Measurements from ENCODE around the gene FAM53B. TPM values are rescaled to one million over a fixed set of nuclear protein-coding genes. Genes with fewer than 3 reads are reported as not detected.

Gene FAM53B
- total RNA-seq, 3 donors from 2014 or later = 12.9 to 19.2 (median 18.2) TPM

DNA sequence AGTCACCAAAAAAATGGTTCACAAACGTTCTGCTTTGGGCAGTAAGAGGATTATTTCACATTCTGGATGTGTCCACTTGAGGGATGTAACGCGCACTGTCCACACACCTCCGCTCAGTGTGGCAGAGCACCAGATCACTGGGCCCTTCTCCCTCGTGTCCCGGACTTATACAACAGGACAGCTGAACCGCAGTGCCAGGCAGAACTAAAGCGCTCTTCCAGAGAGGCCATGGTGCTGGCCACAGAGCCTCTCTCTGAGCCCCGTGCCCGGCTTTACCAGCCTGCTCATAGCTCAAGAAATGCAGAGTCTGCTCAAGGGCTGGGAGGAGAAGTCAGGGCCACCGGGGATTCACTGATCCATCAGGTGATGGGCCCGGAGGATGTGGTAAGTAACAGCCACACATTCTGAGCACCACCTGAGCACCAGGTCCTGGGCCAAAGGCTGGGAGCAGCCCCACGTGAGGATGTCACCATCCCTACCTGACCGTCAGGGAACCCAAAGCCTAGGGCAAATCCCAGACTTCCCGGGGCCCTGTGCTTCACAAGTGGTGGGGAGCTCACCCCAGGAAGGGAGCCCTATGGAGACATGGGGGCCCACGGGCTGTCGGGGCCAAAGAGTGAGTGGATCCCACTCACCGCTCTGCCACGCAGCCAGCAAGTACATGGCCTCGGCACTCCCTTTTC, 74.9 kb downstream of the FAM53B start:
- no peak for ATAC-seq
- no peak for DNase-seq
- no peaks in the 10 kb centered on the region for H3K9me3 Mint-ChIP-seq
- peaks cover 74% of the 10 kb centered on the region for H3K4me1 Mint-ChIP-seq (ENCODE audit: low read depth)
- H3K4me3 Mint-ChIP-seq = no peak overlapping the region
- H3K27me3 Mint-ChIP-seq (ENCODE audit: low read depth) = no peaks in the 10 kb centered on the region
- peaks cover 5% of the 10 kb centered on the region for H3K36me3 Mint-ChIP-seq (ENCODE audit: insufficient read depth)

DNA sequence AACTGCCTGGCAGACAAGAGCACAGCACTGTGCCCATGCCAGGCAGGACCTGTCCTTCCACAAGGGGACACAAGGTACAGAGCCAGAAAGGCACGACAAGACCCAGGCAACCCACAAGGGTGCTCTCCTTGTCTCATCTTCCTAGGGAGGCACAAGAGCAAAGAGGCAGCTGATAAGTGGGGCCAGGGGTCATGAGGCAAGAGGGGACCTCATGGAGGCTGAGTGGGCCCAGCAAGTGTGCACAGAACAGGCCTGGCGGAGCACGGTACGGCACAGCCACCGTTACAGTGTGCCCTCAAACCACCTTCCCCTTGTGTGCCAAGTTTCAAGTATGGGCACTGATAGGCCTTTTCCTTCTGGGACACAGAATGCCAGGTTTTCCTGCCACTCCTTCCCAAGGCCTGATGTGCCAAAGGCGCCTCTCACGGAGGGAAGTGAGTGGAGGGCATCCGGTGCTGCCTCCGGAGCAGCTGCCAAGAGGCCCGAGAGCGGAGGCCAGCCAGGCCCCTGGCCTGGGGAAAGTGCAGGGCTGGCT, 75.6 kb downstream of the FAM53B start:
- Mint-ChIP-seq H3K4me1 (ENCODE audit: low read depth) (peaks cover 68% of the 10 kb centered on the region), H3K27me3 (ENCODE audit: low read depth) (no peaks in the 10 kb centered on the region)
- no peak for DNase-seq

DNA sequence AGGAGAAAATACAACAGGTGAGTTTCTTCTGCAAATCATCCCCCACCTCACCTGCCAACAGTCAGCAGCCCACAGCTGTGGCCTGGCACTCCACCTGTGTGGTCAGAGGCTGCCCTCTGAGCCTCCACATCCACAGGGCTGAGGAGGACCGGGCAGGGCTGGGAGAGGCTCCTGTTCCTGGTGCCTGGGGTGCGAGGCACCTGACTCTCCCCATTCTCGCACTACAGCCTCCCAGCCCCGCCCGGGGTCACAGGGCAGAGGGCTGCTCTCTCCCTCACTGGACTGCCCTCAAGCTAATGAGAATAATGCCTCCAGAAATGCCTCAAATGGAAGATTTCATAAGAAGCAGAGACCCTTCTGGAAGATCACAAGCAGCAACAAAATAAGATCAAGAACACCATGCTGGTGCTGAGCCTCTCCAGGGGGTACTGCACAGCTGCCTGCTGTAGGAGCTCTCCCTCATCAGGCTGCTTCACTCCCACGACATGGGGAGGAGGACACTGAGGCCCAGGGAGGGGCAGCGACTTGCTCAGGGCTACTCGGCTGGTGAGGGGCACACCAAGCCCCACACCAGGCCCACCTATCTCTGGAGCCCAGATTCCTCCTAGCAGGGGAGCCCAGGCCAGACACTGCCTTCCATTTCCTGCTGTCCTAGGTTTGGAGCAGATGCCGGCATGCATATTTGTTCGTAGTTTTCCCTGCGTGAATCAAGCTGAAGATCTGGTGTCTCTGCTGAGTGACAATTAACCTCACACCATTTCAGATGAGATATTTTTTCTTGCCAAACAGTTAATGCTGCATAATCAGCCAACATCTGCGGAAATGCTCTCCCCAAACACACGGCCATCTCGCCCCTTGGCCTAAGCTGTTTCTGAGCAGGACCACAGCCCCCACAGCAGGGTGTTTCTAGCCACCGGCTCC, 76.5 kb downstream of the FAM53B start:
- DNase-seq = no peak
- Mint-ChIP-seq H3K4me1 (ENCODE audit: low read depth) (peaks cover 59% of the 10 kb centered on the region), H3K27me3 (ENCODE audit: low read depth) (no peaks in the 10 kb centered on the region)

More for the DNA sequence above, 75.6 kb downstream of the FAM53B start:
- ATAC-seq = no peak
- Mint-ChIP-seq H3K36me3 (ENCODE audit: insufficient read depth) (peaks cover 5% of the 10 kb centered on the region), H3K4me3 (no peak overlapping the region), H3K9me3 (no peaks in the 10 kb centered on the region)

DNA sequence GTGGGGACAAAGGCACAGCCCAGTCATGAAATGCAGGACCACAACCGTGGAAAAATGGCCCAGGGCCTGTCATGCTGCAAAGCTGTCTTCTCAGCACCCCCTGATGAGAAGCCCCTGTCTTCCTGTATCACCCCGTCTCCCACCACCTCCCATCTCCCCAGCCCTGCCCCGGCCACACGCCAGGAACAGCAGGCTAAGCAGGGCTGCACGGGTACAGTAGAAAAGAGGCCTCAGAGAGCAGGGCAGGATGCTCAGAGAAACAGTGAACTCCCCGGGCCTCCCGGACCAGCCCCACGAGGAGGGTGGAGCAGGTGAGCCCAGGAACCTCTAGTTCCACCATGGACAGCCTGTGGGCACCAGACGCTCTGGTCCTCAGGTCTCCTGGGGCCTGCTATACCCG, 77.7 kb downstream of the FAM53B start:
- H3K9me3 Mint-ChIP-seq = no peaks in the 10 kb centered on the region
- H3K4me3 Mint-ChIP-seq = no peak overlapping the region
- H3K36me3 Mint-ChIP-seq (ENCODE audit: insufficient read depth) = peaks cover 5% of the 10 kb centered on the region
- DNase-seq = no peak
- H3K27me3 Mint-ChIP-seq (ENCODE audit: low read depth) = no peaks in the 10 kb centered on the region
- peaks cover 54% of the 10 kb centered on the region for H3K4me1 Mint-ChIP-seq (ENCODE audit: low read depth)
- no peak for ATAC-seq

More for the DNA sequence above, 76.5 kb downstream of the FAM53B start:
- H3K36me3 Mint-ChIP-seq (ENCODE audit: insufficient read depth) = peaks cover 5% of the 10 kb centered on the region
- H3K4me3 Mint-ChIP-seq = no peak overlapping the region
- no peaks in the 10 kb centered on the region for H3K9me3 Mint-ChIP-seq
- no peak for ATAC-seq

DNA sequence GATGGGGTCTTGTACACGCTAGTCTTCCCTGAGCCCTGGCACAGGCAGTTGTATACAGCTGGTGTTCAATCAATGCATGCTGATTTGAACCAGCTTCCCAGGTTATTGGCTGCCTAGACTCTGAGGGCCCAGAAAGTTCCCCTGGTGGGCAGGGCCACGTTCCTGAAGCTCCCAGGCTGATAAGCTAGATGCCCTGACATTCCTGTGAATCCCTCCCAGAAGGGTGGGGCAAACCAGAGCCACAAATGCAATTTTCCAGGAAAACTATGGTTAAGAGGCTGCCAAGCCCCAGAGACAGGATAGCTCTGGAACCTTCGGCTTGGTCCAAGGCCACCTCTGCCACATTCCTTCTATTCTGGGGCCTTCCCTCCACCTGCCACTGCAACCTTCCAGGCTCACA, 78.2 kb downstream of the FAM53B start:
- DNase-seq (no peak), ATAC-seq (no peak)
- peaks cover 54% of the 10 kb centered on the region for H3K4me1 Mint-ChIP-seq (ENCODE audit: low read depth)
- H3K27me3 Mint-ChIP-seq (ENCODE audit: low read depth) = no peaks in the 10 kb centered on the region
- H3K9me3 Mint-ChIP-seq = no peaks in the 10 kb centered on the region
- H3K4me3 Mint-ChIP-seq = no peak overlapping the region
- peaks cover 7% of the 10 kb centered on the region for H3K36me3 Mint-ChIP-seq (ENCODE audit: insufficient read depth)

DNA sequence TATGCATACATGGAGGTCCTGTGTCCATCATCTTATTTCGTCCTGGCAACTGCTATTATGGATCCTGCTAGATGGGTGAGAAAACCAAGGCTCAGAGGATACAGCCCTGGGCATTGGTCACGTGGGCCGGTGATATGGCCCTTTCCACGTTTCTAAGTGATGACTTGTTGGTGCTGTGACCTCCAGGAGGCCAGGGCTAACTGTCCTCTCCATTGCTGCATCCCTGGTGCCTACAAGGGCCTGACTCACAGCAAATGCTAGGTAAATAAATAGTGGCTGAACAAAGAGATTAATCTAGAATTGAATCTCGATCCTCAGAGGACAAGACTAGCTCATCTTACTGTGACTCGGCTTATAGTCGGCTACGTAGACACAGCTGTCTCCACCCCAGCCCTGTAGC, 78.6 kb downstream of the FAM53B start:
- Mint-ChIP-seq H3K36me3 (ENCODE audit: insufficient read depth) (peaks cover 8% of the 10 kb centered on the region), H3K4me3 (no peak overlapping the region), H3K27me3 (ENCODE audit: low read depth) (no peaks in the 10 kb centered on the region), H3K9me3 (no peaks in the 10 kb centered on the region), H3K4me1 (ENCODE audit: low read depth) (peaks cover 51% of the 10 kb centered on the region)
- DNase-seq (no peak), ATAC-seq (no peak)

DNA sequence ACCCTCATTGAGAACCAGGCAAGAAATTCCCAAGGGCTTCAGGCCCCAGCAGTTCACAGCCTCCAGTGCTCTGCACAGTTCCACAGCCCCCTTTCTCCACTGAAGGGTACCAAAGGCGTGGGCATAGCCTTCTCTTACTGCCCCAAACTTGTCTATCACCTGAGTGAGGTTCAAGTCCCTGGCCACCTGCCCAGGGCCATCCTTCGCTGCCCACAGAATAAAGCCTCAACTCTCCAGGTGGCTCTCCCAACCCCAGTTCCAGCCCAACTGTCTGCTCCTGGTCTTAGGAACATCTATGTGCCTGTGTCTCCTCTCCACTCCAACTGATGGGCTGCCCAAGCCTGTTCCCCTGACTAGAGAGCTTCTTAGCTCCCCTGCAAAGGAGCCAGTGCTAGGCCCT, 79.1 kb downstream of the FAM53B start:
- Mint-ChIP-seq H3K9me3 (no peaks in the 10 kb centered on the region), H3K36me3 (ENCODE audit: insufficient read depth) (peaks cover 10% of the 10 kb centered on the region), H3K4me1 (ENCODE audit: low read depth) (peaks cover 51% of the 10 kb centered on the region), H3K4me3 (no peak overlapping the region), H3K27me3 (ENCODE audit: low read depth) (no peaks in the 10 kb centered on the region)
- ATAC-seq = no peak
- no peak for DNase-seq

DNA sequence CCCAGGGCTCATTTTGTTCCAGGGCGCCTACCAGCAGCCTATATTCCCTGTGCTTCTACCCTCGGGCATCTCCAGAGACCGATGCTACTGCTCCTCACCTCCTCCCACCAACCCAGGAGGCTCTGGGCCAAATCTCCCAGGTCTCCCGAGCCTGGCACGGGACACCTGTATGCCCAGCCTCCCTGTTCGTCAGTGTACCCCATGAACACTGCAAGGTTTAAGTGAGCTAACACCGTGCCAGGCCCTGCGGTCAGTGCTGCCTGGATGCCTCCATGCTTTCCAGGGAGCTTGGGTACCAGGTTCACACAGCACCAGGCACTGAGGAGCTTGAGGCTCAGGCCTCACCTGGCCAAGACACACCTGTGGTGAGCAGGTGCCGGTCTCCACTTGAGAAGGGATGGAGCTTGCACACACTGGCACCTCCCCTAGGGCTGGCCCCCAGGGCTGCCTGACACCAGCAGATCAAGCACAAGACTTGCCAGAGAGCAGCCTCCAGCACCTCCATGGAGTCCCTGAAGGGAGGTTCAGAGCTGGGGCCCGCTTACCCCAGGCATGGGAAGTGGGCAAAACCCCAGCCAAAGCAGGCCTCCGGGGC, 80.3 kb downstream of the FAM53B start:
- Mint-ChIP-seq H3K9me3 (no peaks in the 10 kb centered on the region), H3K4me1 (ENCODE audit: low read depth) (peaks cover 57% of the 10 kb centered on the region), H3K4me3 (no peak overlapping the region), H3K36me3 (ENCODE audit: insufficient read depth) (peaks cover 10% of the 10 kb centered on the region), H3K27me3 (ENCODE audit: low read depth) (no peaks in the 10 kb centered on the region)
- ATAC-seq (no peak), DNase-seq (no peak)

DNA sequence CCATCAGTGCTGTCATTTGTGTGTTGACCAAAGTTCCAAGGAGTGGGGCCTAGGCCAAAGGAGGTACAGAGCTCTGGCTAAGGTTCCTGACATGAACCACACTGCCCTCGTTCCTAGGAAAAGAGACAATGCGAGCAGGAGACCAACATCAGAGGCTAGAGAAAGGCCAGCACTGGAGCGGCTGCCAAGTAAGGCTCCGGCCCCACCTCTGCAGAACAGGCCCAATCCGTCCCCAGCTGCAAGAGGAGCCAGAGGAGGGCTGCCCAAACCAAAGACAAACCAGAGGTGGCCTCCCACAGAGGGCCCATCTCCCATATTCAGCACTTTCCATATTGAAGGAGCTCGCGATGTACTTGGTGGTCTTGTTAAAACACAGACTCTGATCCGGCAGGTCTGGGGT, 81.0 kb downstream of the FAM53B start:
- Mint-ChIP-seq H3K4me3 (no peak overlapping the region), H3K4me1 (ENCODE audit: low read depth) (peaks cover 60% of the 10 kb centered on the region), H3K9me3 (no peaks in the 10 kb centered on the region), H3K27me3 (ENCODE audit: low read depth) (no peaks in the 10 kb centered on the region), H3K36me3 (ENCODE audit: insufficient read depth) (peaks cover 10% of the 10 kb centered on the region)
- DNase-seq (no peak), ATAC-seq (no peak)

DNA sequence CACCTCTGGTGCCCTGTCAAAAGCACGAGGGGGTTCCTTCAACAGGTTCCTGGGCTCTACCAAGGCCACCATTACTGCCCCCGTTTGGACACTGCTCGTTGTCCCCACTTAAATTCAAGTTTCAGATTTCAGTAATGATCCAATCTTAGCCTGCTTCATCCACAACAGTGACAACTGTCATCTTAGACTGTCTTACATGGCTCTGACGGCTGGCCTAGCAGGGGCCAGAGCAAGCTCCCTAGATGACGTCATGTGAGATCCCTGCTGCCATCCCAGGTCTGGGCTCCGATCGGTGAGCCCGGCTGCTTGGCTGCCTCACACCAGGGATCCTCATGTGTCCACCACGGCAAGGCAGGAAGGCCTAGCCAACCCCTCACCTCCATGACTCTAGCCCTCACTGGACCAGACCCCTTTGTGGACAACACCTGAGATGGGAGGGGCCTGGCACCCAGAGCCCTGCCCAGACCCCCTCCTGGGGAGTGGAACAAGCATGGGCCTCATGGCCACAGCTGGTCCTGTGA, 82.5 kb downstream of the FAM53B start:
- Mint-ChIP-seq H3K9me3 (no peaks in the 10 kb centered on the region), H3K27me3 (ENCODE audit: low read depth) (no peaks in the 10 kb centered on the region), H3K36me3 (ENCODE audit: insufficient read depth) (peaks cover 10% of the 10 kb centered on the region), H3K4me3 (no peak overlapping the region), H3K4me1 (ENCODE audit: low read depth) (peaks cover 58% of the 10 kb centered on the region)
- no peak for DNase-seq
- ATAC-seq = no peak

DNA sequence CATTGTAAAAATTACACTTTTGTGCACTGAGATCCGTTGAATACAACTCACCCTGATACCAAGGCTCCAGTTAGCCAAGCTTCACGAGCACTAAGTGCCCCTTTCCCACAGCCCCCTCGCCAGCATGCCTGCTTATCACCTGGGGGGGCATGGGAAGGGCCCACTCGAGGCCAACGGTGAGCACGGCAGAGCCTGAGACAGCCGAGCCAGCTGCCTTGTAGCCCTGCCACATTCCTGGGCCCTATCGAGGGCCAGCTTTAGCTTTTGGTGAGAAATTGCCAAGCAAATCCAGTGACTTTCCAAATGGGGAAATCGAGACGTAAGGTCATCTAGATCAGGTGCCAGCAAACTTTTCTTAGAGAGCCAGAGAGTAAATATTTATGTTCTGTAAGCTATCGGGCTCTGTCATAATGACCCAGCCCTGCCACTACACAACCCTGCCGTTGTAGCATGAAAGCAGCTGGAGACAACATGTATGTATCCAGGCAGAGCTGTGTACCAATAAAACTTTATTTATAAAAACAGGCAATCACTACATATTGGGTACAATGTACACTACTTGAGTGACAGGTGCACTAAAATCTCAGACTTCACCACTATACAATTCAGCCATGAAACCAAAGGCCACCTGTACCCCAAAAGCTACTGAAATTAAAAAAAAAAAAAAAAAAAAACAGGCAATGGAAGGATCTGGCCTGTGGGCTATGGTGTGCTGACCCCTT, 83.6 kb downstream of the FAM53B start:
- ATAC-seq = no peak
- DNase-seq = no peak
- Mint-ChIP-seq H3K36me3 (ENCODE audit: insufficient read depth) (peaks cover 13% of the 10 kb centered on the region), H3K27me3 (ENCODE audit: low read depth) (no peaks in the 10 kb centered on the region), H3K9me3 (no peaks in the 10 kb centered on the region), H3K4me1 (ENCODE audit: low read depth) (peaks cover 67% of the 10 kb centered on the region), H3K4me3 (no peak overlapping the region)

DNA sequence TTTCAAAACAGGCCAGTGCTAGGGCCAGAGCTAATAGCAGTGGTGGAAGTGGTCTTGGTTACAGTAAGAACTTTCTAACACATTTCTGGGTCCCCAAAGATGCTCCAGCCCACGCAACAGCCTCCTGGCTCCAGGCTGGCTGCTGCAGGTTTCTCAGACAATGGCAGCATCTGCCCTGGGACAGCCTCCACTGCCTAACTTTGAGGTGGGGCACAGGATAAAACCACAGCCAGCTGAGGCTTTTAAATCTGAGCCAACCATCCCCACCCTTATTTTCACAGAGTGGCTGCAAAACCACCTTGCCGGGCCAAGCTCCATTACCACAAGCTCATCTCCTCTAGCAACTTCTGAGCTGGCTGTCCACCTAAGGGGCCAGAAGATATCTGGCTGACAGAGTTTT, 84.8 kb downstream of the FAM53B start:
- no peaks in the 10 kb centered on the region for H3K9me3 Mint-ChIP-seq
- H3K4me1 Mint-ChIP-seq (ENCODE audit: low read depth) = peaks cover 71% of the 10 kb centered on the region
- ATAC-seq (no peak), DNase-seq (no peak)
- H3K36me3 Mint-ChIP-seq (ENCODE audit: insufficient read depth) = peaks cover 8% of the 10 kb centered on the region
- no peaks in the 10 kb centered on the region for H3K27me3 Mint-ChIP-seq (ENCODE audit: low read depth)
- no peak overlapping the region for H3K4me3 Mint-ChIP-seq

DNA sequence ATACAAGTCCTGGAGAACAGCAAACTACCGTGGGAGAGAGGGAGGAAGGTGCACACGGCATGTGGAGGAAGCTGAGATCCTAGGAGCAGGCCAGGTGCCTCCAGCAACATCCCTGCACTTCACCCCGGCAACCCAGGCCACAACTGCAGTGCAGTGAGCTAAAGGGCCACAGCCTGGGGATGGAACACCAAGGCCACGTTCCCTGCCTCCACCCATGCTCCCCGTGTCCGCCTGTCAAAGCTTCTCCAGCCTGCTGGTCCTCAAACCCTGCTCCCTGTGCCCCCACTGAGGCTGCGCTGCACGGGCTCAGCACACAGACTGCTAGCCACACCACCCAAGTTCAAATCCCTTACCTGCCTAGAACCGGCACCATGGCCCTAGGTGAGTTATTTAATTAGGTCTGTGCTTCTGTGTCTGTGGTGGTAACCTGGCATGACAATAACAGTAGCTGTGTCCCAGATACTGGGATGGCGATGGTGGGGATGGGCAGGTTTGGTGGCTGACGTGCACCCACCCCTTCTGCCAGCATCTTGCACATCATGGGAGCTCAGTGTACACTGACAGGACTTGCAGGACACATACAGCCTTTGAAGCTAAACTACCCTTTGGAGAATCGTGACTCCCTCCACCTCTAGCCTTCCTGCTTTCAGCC, 85.5 kb downstream of the FAM53B start:
- ATAC-seq (no peak), DNase-seq (no peak)

More for the DNA sequence above, 85.5 kb downstream of the FAM53B start:
- Mint-ChIP-seq H3K27me3 (ENCODE audit: low read depth) (no peaks in the 10 kb centered on the region), H3K36me3 (ENCODE audit: insufficient read depth) (peaks cover 8% of the 10 kb centered on the region), H3K9me3 (no peaks in the 10 kb centered on the region), H3K4me3 (no peak overlapping the region), H3K4me1 (ENCODE audit: low read depth) (peaks cover 75% of the 10 kb centered on the region)

Measured in activated T-cell treated with anti-CD3 and anti-CD28 coated beads, Interleukin-2, amount 50 U/mL, for 4 hours (primary cell).